Vagina (tissue), 2 donors: ENCODE data around the gene CHRNB1. TPM values are rescaled to one million over a fixed set of nuclear protein-coding genes. Genes with fewer than 3 reads are reported as not detected.

Source experiments
- DNase-seq, 2 donors: peaks; one replicate each; pipeline ENCODE4 v3.0.0-alpha.2; 2017; ENCODE audit errors: extremely low spot score in 2 of 2
- H3K27ac ChIP-seq: fragments of 200-600 bp; sonication (generic); one replicate; pipeline ENCODE4 v1.5.1; 2019
- H3K27me3 ChIP-seq: fragments of 200-600 bp; sonication (generic); one replicate; pipeline ENCODE4 v1.5.1; 2019
- H3K36me3 ChIP-seq, 2 donors: fragments of 200-600 bp; sonication (generic); one replicate each; pipeline ENCODE4 v1.5.1; 2017 to 2019
- H3K4me1 ChIP-seq: fragments of 200-600 bp; sonication (generic); one replicate; pipeline ENCODE4 v1.5.1; 2019
- H3K4me3 ChIP-seq, 2 donors: fragments of 200-600 bp; sonication (generic); 1 replicate in 1 of 2; 2 replicates in 1 of 2; pipeline ENCODE4 v1.5.1; 2016 to 2019
- H3K9me3 ChIP-seq: fragments of 200-600 bp; sonication (generic); one replicate; pipeline ENCODE4 v1.5.1; 2019
- POLR2A ChIP-seq, 2 donors: fragments of 450-650 bp; IDR thresholded peaks; one replicate each; pipeline ENCODE4 v1.6.1; 2017; ENCODE audit warnings: antibody characterized with exemption in 2 of 2, mild to moderate bottlenecking in 2 of 2, moderate library complexity in 2 of 2
- POLR2AphosphoS5 ChIP-seq, 2 donors: sonication (generic); formaldehyde crosslinking; IDR thresholded peaks; one replicate each; pipeline ENCODE4 v1.9.0; 2017; ENCODE audit warnings: antibody characterized with exemption in 2 of 2, mild to moderate bottlenecking in 2 of 2, low read depth in 1 of 2; ENCODE audit not compliant: insufficient read depth in 1 of 2
- intact Hi-C: fragments of 100-400 bp; cut with DNase I; formaldehyde crosslinking; loops from one replicate; pipeline ENCODE4 v1.15.1; 2023
- total RNA-seq: library from RNA; depleted of rRNA; stranded (reverse); fragments of >200 nt; gene quantifications from one replicate; pipeline ENCODE4 v1.2.3, GENCODE V29; 2016
- TF ChIP-seq, protein P1 (sequence below), 3 experiments: fragments of 450-650 bp in 2 of 3; fragments of 200-600 bp in 1 of 3; sonication (generic) in 1 of 3; IDR thresholded peaks; one replicate each; pipeline ENCODE4 v1.5.1; 2017 to 2019; ENCODE audit warnings: antibody characterized with exemption in 3 of 3, mild to moderate bottlenecking in 2 of 3, moderate library complexity in 2 of 3

The CHRNB1 gene
- total RNA-seq, 1 donor from 2014 or later, result 5.9 TPM

DNA sequence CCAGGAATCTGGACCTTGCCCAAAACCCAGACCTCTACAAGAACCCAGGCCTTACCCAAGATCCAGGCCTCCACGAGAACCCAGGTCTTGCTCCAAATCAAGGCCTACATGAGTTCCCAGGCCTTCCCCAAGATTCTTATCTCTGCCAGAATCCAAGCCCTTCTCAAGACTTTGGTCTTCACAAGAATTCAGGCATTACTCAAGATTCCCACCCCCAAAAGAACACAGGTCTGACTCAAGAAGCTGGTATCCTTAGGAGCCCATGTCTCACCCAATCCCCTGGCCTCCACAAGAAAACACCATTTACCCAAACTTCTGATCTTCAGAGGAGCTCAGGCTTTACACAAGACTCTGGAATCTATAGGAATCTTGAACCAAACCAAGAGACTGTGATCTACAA lies 13.6 kb upstream of the CHRNB1 start:
- H3K27me3 ChIP-seq, result no peaks in the 10 kb centered on the region
- peaks cover 8% of the 10 kb centered on the region for H3K4me1 ChIP-seq
- H3K36me3 ChIP-seq, result no peaks in the 10 kb centered on the region
- DNase-seq, result no peak
- no peak overlapping the region for H3K27ac ChIP-seq
- no peak overlapping the region for H3K4me3 ChIP-seq
- TF ChIP-seq, protein P1, sequence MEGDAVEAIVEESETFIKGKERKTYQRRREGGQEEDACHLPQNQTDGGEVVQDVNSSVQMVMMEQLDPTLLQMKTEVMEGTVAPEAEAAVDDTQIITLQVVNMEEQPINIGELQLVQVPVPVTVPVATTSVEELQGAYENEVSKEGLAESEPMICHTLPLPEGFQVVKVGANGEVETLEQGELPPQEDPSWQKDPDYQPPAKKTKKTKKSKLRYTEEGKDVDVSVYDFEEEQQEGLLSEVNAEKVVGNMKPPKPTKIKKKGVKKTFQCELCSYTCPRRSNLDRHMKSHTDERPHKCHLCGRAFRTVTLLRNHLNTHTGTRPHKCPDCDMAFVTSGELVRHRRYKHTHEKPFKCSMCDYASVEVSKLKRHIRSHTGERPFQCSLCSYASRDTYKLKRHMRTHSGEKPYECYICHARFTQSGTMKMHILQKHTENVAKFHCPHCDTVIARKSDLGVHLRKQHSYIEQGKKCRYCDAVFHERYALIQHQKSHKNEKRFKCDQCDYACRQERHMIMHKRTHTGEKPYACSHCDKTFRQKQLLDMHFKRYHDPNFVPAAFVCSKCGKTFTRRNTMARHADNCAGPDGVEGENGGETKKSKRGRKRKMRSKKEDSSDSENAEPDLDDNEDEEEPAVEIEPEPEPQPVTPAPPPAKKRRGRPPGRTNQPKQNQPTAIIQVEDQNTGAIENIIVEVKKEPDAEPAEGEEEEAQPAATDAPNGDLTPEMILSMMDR (IDR thresholded peaks at IDR 0.05), result no peak
- TF ChIP-seq POLR2AphosphoS5 (IDR thresholded peaks at IDR 0.05; ENCODE audit: insufficient read depth in 1 of 2, low read depth in 1 of 2), result no peak
- TF ChIP-seq POLR2A (IDR thresholded peaks at IDR 0.05), result no peak
- no peaks in the 10 kb centered on the region for H3K9me3 ChIP-seq
- intact Hi-C loops, result no loop called here

DNA sequence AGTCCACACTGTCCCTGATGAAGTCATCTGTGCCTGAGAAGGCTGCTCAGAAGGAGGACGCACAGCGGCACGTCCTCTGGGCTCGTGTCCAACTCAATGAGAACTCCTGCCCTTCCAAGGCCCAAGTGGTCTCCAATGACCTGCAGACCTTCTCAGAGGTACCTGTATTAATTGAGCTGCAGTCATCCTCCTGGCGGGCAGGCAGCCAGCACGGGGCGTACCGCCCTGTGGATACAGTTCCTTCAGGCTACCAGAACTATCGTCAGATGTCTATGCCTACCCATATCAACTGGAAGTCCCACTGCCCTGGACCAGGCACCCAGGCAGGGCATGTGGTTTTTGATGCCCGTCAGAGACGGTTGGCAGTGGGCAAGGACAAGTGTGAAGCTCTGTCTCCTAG lies 12.6 kb upstream of the CHRNB1 start:
- intact Hi-C loops, result no loop called here
- no peaks in the 10 kb centered on the region for H3K36me3 ChIP-seq

GRCh38 chr17:7435676-7436555 lies 8.9 kb upstream of the CHRNB1 start:
- Histone ChIP-seq H3K4me3 (peak overlapping the region; percentile 34 to 49), H3K27me3 (no peaks in the 10 kb centered on the region), H3K9me3 (no peaks in the 10 kb centered on the region), H3K27ac (peak overlapping the region; percentile 81), H3K4me1 (peaks cover 54% of the 10 kb centered on the region), H3K36me3 (no peaks in the 10 kb centered on the region)
- intact Hi-C loops, result loop anchor here (5.0 kb wide), 2 partner anchors 84 to 121 kb away; partner anchors contain the start of genes KCTD11 and TNFSF13
- TF ChIP-seq POLR2A (IDR thresholded peaks at IDR 0.05) (no peak), POLR2AphosphoS5 (IDR thresholded peaks at IDR 0.05; ENCODE audit: insufficient read depth in 1 of 2, low read depth in 1 of 2) (no peak)
- TF ChIP-seq, protein P1 (IDR thresholded peaks at IDR 0.05), result no peak
- no peak for DNase-seq

More for the DNA sequence above, 12.6 kb upstream of the CHRNB1 start:
- TF ChIP-seq POLR2AphosphoS5 (IDR thresholded peaks at IDR 0.05; ENCODE audit: insufficient read depth in 1 of 2, low read depth in 1 of 2), result no peak
- TF ChIP-seq POLR2A (IDR thresholded peaks at IDR 0.05), result no peak
- TF ChIP-seq, protein P1 (IDR thresholded peaks at IDR 0.05), result no peak
- H3K9me3 ChIP-seq, result no peaks in the 10 kb centered on the region
- H3K4me1 ChIP-seq, result peaks cover 18% of the 10 kb centered on the region
- no peak overlapping the region for H3K4me3 ChIP-seq
- H3K27ac ChIP-seq, result no peak overlapping the region
- no peak for DNase-seq
- no peaks in the 10 kb centered on the region for H3K27me3 ChIP-seq

DNA sequence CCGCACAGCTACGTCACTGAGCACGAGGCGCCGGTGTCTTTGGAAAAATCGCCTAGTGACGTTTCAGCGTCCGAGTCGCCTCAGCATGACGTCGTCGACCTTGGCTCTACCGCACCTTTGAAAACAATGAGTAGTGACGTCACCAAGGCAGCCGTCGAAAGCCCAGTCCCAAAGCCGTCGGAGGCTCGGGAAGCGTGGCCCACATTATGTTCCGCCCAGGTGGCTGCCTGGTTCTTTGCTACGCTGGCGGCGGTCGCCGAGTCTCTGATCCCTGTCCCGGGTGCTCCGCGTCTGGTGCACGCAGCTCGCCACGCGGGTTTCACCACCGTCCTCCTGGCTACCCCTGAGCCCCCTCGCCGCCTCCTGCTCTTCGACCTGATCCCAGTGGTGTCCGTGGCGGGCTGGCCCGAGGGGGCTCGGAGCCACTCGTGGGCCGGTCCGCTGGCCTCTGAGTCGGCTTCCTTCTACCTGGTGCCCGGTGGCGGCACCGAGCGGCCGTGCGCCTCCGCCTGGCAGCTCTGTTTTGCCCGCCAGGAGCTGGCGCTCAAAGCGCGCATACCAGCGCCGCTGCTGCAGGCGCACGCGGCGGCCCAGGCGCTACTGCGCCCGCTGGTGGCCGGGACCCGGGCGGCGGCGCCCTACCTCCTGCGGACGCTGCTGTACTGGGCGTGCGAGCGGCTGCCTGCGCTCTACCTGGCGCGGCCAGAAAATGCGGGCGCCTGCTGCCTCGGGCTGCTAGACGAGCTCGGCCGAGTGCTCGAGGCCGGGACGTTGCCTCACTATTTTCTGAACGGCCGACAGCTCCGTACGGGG lies 8.1 kb upstream of the CHRNB1 start:
- TF ChIP-seq POLR2AphosphoS5 (IDR thresholded peaks at IDR 0.05; ENCODE audit: insufficient read depth in 1 of 2, low read depth in 1 of 2) (peak in 1 of 2 donors; percentile 69), POLR2A (IDR thresholded peaks at IDR 0.05) (no peak)
- TF ChIP-seq, protein P1 (IDR thresholded peaks at IDR 0.05), result peak; percentile 51 to 84 (median 58)
- peaks cover 56% of the 10 kb centered on the region for H3K4me1 ChIP-seq
- peak overlapping the region; percentile 81 for H3K27ac ChIP-seq
- H3K9me3 ChIP-seq, result no peaks in the 10 kb centered on the region
- DNase-seq, result no peak
- intact Hi-C loops, result loop anchor here (5.0 kb wide), 2 partner anchors 84 to 121 kb away; partner anchors contain the start of genes KCTD11 and TNFSF13
- no peaks in the 10 kb centered on the region for H3K27me3 ChIP-seq
- H3K4me3 ChIP-seq, result peak overlapping the region; percentile 34 to 49
- H3K36me3 ChIP-seq, result no peaks in the 10 kb centered on the region
